SK-N-SH (cell line): Measurements from ENCODE around the gene ACTL10.

Experiments
- FOXJ3 ChIP-seq: sonication (generic); formaldehyde crosslinking; IDR thresholded peaks from 2 replicates; pipeline ENCODE4 v1.5.1; 2020; ENCODE audit warnings: mild to moderate bottlenecking, missing genetic modification reagents
- JUND ChIP-seq: IDR thresholded peaks from 2 replicates; pipeline ENCODE4 v1.4.0; 2012
- RCOR1 ChIP-seq: fragments of 150-350 bp; IDR thresholded peaks from 2 replicates; pipeline ENCODE4 v1.6.1; 2017; ENCODE audit warnings: antibody characterized with exemption, low read length
- RFX5 ChIP-seq: IDR thresholded peaks from 2 replicates; pipeline ENCODE4 v1.6.1; 2012; ENCODE audit warnings: mild to moderate bottlenecking, improper control_type of control experiment, low read length
- SIN3A ChIP-seq: IDR thresholded peaks from 2 replicates; pipeline ENCODE4 v1.6.1; 2012; ENCODE audit warnings: low read depth, mild to moderate bottlenecking, low read length, moderate library complexity, borderline replicate concordance
- TAF1 ChIP-seq: IDR thresholded peaks from 2 replicates; pipeline ENCODE4 v1.6.1; 2012; ENCODE audit warnings: low read depth, mild to moderate bottlenecking, low read length, moderate library complexity, borderline replicate concordance
- TEAD4 ChIP-seq: IDR thresholded peaks from 2 replicates; pipeline ENCODE4 v1.4.0; 2012; ENCODE audit warnings: mild to moderate bottlenecking, borderline replicate concordance; ENCODE audit not compliant: insufficient read depth
- YY1 ChIP-seq: IDR thresholded peaks from 2 replicates; pipeline ENCODE4 v1.4.0; 2012; ENCODE audit warnings: low read depth, mild to moderate bottlenecking
- TF ChIP-seq, protein P1 (sequence below): IDR thresholded peaks from 2 replicates; pipeline ENCODE4 v1.6.1; 2012; ENCODE audit warnings: mild to moderate bottlenecking, low read depth, low read length, moderate library complexity
- TF ChIP-seq, protein P2 (sequence below): fragments of 200-600 bp; sonication (generic); IDR thresholded peaks from 2 replicates; pipeline ENCODE4 v1.6.1; 2017; ENCODE audit warnings: antibody characterized with exemption, mild to moderate bottlenecking, moderate library complexity
- TF ChIP-seq, protein P3 (sequence below): IDR thresholded peaks from 2 replicates; pipeline ENCODE4; 2012
- TF ChIP-seq, protein P4 (sequence below): IDR thresholded peaks from 2 replicates; pipeline ENCODE4 v1.4.0; 2012; ENCODE audit warnings: low read depth, borderline replicate concordance
- TF ChIP-seq, protein P5 (sequence below): fragments of 150-350 bp; IDR thresholded peaks from 2 replicates; pipeline ENCODE4 v1.6.1; 2016; ENCODE audit warnings: mild to moderate bottlenecking, low read depth, low read length

DNA sequence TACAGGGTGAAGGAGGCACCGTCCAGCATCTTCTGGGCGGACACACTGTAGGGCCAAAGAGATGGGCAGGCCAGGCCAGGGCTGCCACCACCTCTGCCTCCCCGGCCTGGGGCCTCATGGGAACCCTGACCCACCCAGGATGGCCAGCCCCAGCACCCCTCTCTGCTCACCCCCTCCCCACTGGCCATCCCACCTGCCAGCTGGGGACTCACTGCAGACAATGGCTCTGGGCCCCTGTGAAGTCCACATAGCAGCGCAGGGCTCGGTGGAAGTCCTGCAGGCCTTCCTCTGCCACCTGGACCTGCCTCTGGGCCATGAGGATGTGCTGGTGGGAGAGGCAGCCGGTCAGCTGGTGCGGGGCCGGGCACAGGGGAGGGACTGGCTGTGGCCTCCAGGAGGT is 8.2 kb upstream of the ACTL10 start:
- TF ChIP-seq, protein P1, sequence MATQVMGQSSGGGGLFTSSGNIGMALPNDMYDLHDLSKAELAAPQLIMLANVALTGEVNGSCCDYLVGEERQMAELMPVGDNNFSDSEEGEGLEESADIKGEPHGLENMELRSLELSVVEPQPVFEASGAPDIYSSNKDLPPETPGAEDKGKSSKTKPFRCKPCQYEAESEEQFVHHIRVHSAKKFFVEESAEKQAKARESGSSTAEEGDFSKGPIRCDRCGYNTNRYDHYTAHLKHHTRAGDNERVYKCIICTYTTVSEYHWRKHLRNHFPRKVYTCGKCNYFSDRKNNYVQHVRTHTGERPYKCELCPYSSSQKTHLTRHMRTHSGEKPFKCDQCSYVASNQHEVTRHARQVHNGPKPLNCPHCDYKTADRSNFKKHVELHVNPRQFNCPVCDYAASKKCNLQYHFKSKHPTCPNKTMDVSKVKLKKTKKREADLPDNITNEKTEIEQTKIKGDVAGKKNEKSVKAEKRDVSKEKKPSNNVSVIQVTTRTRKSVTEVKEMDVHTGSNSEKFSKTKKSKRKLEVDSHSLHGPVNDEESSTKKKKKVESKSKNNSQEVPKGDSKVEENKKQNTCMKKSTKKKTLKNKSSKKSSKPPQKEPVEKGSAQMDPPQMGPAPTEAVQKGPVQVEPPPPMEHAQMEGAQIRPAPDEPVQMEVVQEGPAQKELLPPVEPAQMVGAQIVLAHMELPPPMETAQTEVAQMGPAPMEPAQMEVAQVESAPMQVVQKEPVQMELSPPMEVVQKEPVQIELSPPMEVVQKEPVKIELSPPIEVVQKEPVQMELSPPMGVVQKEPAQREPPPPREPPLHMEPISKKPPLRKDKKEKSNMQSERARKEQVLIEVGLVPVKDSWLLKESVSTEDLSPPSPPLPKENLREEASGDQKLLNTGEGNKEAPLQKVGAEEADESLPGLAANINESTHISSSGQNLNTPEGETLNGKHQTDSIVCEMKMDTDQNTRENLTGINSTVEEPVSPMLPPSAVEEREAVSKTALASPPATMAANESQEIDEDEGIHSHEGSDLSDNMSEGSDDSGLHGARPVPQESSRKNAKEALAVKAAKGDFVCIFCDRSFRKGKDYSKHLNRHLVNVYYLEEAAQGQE = no peak
- TF ChIP-seq, protein P2, sequence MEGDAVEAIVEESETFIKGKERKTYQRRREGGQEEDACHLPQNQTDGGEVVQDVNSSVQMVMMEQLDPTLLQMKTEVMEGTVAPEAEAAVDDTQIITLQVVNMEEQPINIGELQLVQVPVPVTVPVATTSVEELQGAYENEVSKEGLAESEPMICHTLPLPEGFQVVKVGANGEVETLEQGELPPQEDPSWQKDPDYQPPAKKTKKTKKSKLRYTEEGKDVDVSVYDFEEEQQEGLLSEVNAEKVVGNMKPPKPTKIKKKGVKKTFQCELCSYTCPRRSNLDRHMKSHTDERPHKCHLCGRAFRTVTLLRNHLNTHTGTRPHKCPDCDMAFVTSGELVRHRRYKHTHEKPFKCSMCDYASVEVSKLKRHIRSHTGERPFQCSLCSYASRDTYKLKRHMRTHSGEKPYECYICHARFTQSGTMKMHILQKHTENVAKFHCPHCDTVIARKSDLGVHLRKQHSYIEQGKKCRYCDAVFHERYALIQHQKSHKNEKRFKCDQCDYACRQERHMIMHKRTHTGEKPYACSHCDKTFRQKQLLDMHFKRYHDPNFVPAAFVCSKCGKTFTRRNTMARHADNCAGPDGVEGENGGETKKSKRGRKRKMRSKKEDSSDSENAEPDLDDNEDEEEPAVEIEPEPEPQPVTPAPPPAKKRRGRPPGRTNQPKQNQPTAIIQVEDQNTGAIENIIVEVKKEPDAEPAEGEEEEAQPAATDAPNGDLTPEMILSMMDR = no peak
- TF ChIP-seq, protein P3, sequence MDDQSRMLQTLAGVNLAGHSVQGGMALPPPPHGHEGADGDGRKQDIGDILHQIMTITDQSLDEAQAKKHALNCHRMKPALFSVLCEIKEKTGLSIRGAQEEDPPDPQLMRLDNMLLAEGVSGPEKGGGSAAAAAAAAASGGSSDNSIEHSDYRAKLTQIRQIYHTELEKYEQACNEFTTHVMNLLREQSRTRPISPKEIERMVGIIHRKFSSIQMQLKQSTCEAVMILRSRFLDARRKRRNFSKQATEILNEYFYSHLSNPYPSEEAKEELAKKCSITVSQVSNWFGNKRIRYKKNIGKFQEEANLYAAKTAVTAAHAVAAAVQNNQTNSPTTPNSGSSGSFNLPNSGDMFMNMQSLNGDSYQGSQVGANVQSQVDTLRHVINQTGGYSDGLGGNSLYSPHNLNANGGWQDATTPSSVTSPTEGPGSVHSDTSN = no peak
- no peak for TF ChIP-seq TEAD4
- no peak for TF ChIP-seq RCOR1
- TF ChIP-seq RFX5 = no peak
- TF ChIP-seq JUND = no peak
- TF ChIP-seq YY1 = no peak
- no peak for TF ChIP-seq SIN3A
- no peak for TF ChIP-seq TAF1
- no peak for TF ChIP-seq FOXJ3 (CRISPR knock-in tag)
- TF ChIP-seq, protein P4, sequence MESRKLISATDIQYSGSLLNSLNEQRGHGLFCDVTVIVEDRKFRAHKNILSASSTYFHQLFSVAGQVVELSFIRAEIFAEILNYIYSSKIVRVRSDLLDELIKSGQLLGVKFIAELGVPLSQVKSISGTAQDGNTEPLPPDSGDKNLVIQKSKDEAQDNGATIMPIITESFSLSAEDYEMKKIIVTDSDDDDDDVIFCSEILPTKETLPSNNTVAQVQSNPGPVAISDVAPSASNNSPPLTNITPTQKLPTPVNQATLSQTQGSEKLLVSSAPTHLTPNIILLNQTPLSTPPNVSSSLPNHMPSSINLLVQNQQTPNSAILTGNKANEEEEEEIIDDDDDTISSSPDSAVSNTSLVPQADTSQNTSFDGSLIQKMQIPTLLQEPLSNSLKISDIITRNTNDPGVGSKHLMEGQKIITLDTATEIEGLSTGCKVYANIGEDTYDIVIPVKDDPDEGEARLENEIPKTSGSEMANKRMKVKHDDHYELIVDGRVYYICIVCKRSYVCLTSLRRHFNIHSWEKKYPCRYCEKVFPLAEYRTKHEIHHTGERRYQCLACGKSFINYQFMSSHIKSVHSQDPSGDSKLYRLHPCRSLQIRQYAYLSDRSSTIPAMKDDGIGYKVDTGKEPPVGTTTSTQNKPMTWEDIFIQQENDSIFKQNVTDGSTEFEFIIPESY = no peak
- TF ChIP-seq, protein P5, sequence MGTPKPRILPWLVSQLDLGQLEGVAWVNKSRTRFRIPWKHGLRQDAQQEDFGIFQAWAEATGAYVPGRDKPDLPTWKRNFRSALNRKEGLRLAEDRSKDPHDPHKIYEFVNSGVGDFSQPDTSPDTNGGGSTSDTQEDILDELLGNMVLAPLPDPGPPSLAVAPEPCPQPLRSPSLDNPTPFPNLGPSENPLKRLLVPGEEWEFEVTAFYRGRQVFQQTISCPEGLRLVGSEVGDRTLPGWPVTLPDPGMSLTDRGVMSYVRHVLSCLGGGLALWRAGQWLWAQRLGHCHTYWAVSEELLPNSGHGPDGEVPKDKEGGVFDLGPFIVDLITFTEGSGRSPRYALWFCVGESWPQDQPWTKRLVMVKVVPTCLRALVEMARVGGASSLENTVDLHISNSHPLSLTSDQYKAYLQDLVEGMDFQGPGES = no peak
